Heart left ventricle (tissue), 16 donors: ENCODE measurements around the gene MAPT. TPM values are rescaled to one million over a fixed set of nuclear protein-coding genes. Genes with fewer than 3 reads are reported as not detected.

Source experiments
- ATAC-seq, 4 donors: fragments of 200-7000 bp; cut with Tn5 transposase; one replicate each; pipeline ENCODE4 v1.9.1; 2020 to 2022; ENCODE audit warnings: moderate library complexity in 4 of 4, mild to moderate bottlenecking in 3 of 4, moderate number of reproducible peaks in 1 of 4
- DNase-seq, 5 donors: peaks; one replicate each; pipeline ENCODE4 v3.0.0-alpha.2; 2020
- H3K27ac ChIP-seq, 12 donors: fragments of 200-600 bp; sonication (generic) in 4 of 12; one replicate each; pipeline versions ENCODE4 v1.5.0 to v1.8.0; 2016 to 2022; ENCODE audit warnings: mild to moderate bottlenecking in 2 of 12
- H3K27me3 ChIP-seq, 9 donors: fragments of 200-600 bp; sonication (generic) in 2 of 9; one replicate each; pipeline versions ENCODE4 v1.5.1 to v1.8.0; 2016 to 2022; ENCODE audit warnings: mild to moderate bottlenecking in 3 of 9
- H3K36me3 ChIP-seq, 9 donors: fragments of 200-600 bp; sonication (generic) in 2 of 9; one replicate each; pipeline versions ENCODE4 v1.5.0 to v1.8.0; 2018 to 2022; ENCODE audit warnings: mild to moderate bottlenecking in 2 of 9
- H3K4me1 ChIP-seq, 12 donors: fragments of 200-600 bp; sonication (generic) in 4 of 12; one replicate each; pipeline versions ENCODE4 v1.5.0 to v1.8.0; 2016 to 2022; ENCODE audit warnings: mild to moderate bottlenecking in 3 of 12
- H3K4me3 ChIP-seq, 12 donors: fragments of 200-600 bp; sonication (generic) in 4 of 12; one replicate each; pipeline versions ENCODE4 v1.5.0 to v1.8.0; 2017 to 2022; ENCODE audit warnings: mild to moderate bottlenecking in 9 of 12, moderate library complexity in 4 of 12
- H3K9me3 ChIP-seq, 12 donors: fragments of 200-600 bp; sonication (generic) in 4 of 12; one replicate each; pipeline versions ENCODE4 v1.5.0 to v1.8.0; 2016 to 2022; ENCODE audit warnings: mild to moderate bottlenecking in 1 of 12
- POLR2A ChIP-seq, 2 donors: fragments of 450-650 bp; IDR thresholded peaks; one replicate each; pipeline ENCODE4 v1.6.1; 2017; ENCODE audit warnings: antibody characterized with exemption in 2 of 2, mild to moderate bottlenecking in 2 of 2, moderate library complexity in 2 of 2
- WGBS, 4 donors: extraction: QIAGEN DNeasy Blood & Tissue Kit in 2 of 4; methylation state at CpG; one replicate each; pipeline versions ENCODE4 v1.1.5 to v1.1.7; 2013 to 2018; 5-methylcytosine and 5-hydroxymethylcytosine counted together
- intact Hi-C, 10 donors: fragments of 100-400 bp; cut with DNase I; formaldehyde crosslinking; loops; one replicate each; pipeline versions ENCODE4 v1.11.1 to v1.14.2; 2022
- polyA plus RNA-seq, 2 donors: library from polyadenylated mRNA; stranded (reverse); fragments of 200-250 nt; gene quantifications; one replicate each; pipeline ENCODE4 v1.2.3, GENCODE V29; 2013
- total RNA-seq, 9 donors: library from RNA; depleted of rRNA in 2 of 9; stranded (reverse); fragments of >200 nt in 2 of 9; fragmentation: NEBNext Ultra II Directional in 3 of 9; extraction: Animal tissue kit (Norgen Biotek cat#: 25700) in 3 of 9; gene quantifications; one replicate each; pipeline versions ENCODE4 v1.1.0 to v1.2.4, GENCODE V29; 2016 to 2023
- TF ChIP-seq, protein P1 (sequence below), 12 donors: fragments of 200-600 bp; sonication (generic) in 4 of 12; IDR thresholded peaks; one replicate each; pipeline versions ENCODE4 v1.5.0 to v1.8.0; 2018 to 2022; ENCODE audit warnings: antibody characterized with exemption in 12 of 12, mild to moderate bottlenecking in 5 of 12
- donor health status: ischemic (EF 13 %, LVEDD 7.1; RV severe dilation, severe dysfunction).
- donor health status: healthy with polysubstance abuse.
- donor health status: DM: no; HTN: yes; CAD: no.
- donor health status: DM: no; HTN: no; CAD: no.
- donor health status: ischemic (EF 25% LVEDD 6.9; RV normal size, moderate dysfunction).
- donor health status: ischemic (EF 25% LVEDD 5.7; RV mildly dilated, moderate dysfunction).
- donor health status: healthy.
- donor health status: DM: yes; HTN: yes; CAD: no.
- donor health status: ischemic (EF 35%, LVEDD 5.7; RV mildly dilated, moderate dysfunction).
- donor health status: nonischemic (EF 11% LVEDD 7.7; RV severe dilation, severe dysfunction).
- donor health status: DM: yes; HTN: yes; CAD: no.
- donor health status: PGD.
- donor health status: ischemic (EF 29% LVEDD 5.4; RV normal size, mild dysfunction).
- donor health status: nonischemic (EF 23%, LVEDD 6.1; RV moderate dilation, normal function).

The MAPT gene
- total and polyA plus RNA-seq, 11 donors, result 2.9 to 70.4 (median 29.3) TPM

DNA sequence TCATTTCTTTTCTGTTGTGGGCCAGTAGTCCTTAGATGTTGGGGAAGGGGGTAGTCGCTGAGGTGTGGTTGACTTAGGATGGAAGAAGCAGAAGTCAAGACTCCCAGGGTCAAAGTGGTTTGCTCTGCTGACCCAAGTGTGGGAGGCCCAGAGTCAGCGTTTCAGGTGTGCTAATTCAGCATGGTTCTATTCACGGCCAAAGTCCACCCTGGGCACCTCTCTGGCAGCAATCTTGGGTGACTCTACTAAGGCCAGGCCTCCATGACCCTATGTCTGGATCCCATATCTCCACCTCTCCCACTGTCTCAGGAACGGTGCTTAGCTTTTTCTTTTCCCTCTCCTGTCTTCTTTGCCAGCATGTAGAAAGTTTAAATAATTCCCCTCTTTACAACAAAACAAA, 32.9 kb downstream of the MAPT start:
- 82 to 85% (median 84%) methylated on average over 4 of the region's 4 CpGs for WGBS, 4 donors
- H3K36me3 ChIP-seq, result peaks cover 0 to 3% (median 0%) of the 10 kb centered on the region in 9 donors
- no peaks in the 10 kb centered on the region for H3K27me3 ChIP-seq
- no peak overlapping the region for H3K4me3 ChIP-seq
- H3K9me3 ChIP-seq, result peaks cover 0 to 17% (median 11%) of the 10 kb centered on the region in 12 donors
- no peak for DNase-seq
- intact Hi-C loops, result no loop called here
- no peak for ATAC-seq
- peaks cover 0 to 5% (median 0%) of the 10 kb centered on the region in 12 donors for H3K4me1 ChIP-seq
- TF ChIP-seq POLR2A (IDR thresholded peaks at IDR 0.05), result no peak
- TF ChIP-seq, protein P1, sequence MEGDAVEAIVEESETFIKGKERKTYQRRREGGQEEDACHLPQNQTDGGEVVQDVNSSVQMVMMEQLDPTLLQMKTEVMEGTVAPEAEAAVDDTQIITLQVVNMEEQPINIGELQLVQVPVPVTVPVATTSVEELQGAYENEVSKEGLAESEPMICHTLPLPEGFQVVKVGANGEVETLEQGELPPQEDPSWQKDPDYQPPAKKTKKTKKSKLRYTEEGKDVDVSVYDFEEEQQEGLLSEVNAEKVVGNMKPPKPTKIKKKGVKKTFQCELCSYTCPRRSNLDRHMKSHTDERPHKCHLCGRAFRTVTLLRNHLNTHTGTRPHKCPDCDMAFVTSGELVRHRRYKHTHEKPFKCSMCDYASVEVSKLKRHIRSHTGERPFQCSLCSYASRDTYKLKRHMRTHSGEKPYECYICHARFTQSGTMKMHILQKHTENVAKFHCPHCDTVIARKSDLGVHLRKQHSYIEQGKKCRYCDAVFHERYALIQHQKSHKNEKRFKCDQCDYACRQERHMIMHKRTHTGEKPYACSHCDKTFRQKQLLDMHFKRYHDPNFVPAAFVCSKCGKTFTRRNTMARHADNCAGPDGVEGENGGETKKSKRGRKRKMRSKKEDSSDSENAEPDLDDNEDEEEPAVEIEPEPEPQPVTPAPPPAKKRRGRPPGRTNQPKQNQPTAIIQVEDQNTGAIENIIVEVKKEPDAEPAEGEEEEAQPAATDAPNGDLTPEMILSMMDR (IDR thresholded peaks at IDR 0.05), result no peak
- no peak overlapping the region for H3K27ac ChIP-seq

DNA sequence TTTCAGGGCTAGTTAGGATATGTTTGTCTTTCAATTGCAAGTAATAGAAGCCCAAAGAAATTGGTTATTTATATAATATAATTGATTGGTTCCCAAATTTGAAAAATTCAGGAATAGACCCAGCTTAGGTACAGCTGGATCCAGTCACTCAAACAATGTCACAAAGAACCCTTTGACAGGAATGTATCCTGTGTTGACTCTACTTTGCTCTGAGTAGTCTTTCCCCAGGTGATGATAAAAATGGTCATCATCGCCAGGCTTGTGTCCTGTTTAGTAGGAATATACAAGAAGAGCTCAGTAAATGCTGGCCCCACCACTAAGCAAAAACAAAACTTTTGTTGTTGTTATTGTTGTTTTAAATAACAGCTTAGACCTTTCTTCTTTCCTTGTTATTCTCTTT, 35.0 kb downstream of the MAPT start:
- no peak overlapping the region for H3K27ac ChIP-seq
- H3K4me1 ChIP-seq, result peaks cover 0 to 5% (median 0%) of the 10 kb centered on the region in 12 donors
- intact Hi-C loops, result no loop called here
- TF ChIP-seq, protein P1 (IDR thresholded peaks at IDR 0.05), result no peak
- TF ChIP-seq POLR2A (IDR thresholded peaks at IDR 0.05), result no peak
- peaks cover 0 to 3% (median 0%) of the 10 kb centered on the region in 9 donors for H3K36me3 ChIP-seq
- 90 to 95% (median 93%) methylated on average over 1 of the region's 1 CpG for WGBS, 4 donors
- ATAC-seq (no peak), DNase-seq (no peak)
- no peaks in the 10 kb centered on the region for H3K27me3 ChIP-seq
- peaks cover 0 to 17% (median 11%) of the 10 kb centered on the region in 12 donors for H3K9me3 ChIP-seq
- no peak overlapping the region for H3K4me3 ChIP-seq

DNA sequence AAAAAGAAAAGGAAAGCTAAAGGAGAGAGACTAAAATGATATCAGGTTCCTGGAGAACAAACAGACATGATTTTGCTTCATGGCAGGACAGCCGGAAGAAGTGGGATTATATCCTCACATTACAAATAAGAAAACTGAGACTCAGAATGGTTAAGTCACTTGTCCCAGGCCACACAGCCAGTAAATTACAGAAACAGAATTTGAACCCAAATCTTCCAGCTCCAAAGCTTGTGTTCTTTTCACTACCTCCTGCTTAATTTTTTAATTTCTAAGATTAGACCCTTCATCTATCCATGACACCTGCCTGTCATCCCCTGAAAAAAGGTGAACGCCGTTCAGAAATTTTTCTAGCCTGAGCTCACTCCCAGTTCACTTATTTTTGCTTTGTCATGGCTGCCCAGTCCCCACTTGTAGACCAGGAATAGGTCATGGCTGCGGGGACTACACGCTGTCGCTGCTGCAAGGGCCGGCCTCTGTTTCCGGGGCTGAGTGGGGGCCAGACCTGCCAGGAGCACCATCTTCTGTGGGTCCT, 36.1 kb downstream of the MAPT start:
- Histone ChIP-seq H3K27me3 (no peaks in the 10 kb centered on the region), H3K4me3 (no peak overlapping the region)
- intact Hi-C loops, result no loop called here

DNA sequence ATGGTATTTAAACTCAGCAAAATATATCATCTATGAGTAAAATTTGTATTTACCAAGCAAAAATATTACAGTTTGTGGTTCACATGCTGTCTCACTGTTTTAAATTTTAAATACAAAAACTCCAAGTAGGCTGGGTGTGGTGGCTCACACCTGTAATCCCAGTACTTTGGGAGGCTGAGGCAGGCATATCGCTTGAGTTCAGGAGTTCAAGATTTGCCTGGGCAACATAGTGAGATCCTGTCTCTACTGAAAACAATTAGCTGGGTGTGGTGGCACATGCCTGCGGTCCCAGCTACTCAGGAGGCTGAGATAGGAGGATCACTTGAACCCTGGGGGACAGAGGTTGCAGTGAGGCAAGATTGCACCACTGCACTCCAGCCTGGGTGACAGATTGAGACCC, 37.3 kb downstream of the MAPT start:
- TF ChIP-seq POLR2A (IDR thresholded peaks at IDR 0.05), result no peak
- TF ChIP-seq, protein P1 (IDR thresholded peaks at IDR 0.05), result no peak
- H3K9me3 ChIP-seq, result peaks cover 0 to 17% (median 11%) of the 10 kb centered on the region in 12 donors
- H3K4me3 ChIP-seq, result no peak overlapping the region
- H3K27me3 ChIP-seq, result no peaks in the 10 kb centered on the region
- no peak for DNase-seq
- intact Hi-C loops, result no loop called here
- peaks cover 0 to 3% (median 0%) of the 10 kb centered on the region in 9 donors for H3K36me3 ChIP-seq
- H3K27ac ChIP-seq, result no peak overlapping the region
- WGBS, 4 donors, result 86 to 95% (median 93%) methylated on average over 2 of the region's 2 CpGs
- no peak for ATAC-seq
- H3K4me1 ChIP-seq, result peaks cover 0 to 5% (median 0%) of the 10 kb centered on the region in 12 donors

More for the DNA sequence above, 36.1 kb downstream of the MAPT start:
- peaks cover 0 to 17% (median 11%) of the 10 kb centered on the region in 12 donors for H3K9me3 ChIP-seq
- ATAC-seq (peak in 3 of 4 donors; percentile 27 to 54 (median 39)), DNase-seq (no peak)
- peaks cover 0 to 5% (median 0%) of the 10 kb centered on the region in 12 donors for H3K4me1 ChIP-seq
- TF ChIP-seq, protein P1 (IDR thresholded peaks at IDR 0.05), result no peak
- no peak for TF ChIP-seq POLR2A (IDR thresholded peaks at IDR 0.05)
- no peak overlapping the region for H3K27ac ChIP-seq
- 65 to 90% (median 72%) methylated on average over 8 of the region's 8 CpGs for WGBS, 4 donors
- H3K36me3 ChIP-seq, result peaks cover 0 to 3% (median 0%) of the 10 kb centered on the region in 9 donors
